GM19395 (cell line): ENCODE data around the gene TCOF1.

Source experiments
- ATAC-seq: cut with Tn5 transposase; IDR thresholded peaks from one replicate; pipeline ENCODE4 v1.9.1; 2021; ENCODE audit warnings: mild to moderate bottlenecking, moderate library complexity; ENCODE audit not compliant: unreplicated experiment

The TCOF1 gene

GRCh38 chr5:150401376-150402228, 44.1 kb downstream of the TCOF1 start:
- no peak for ATAC-seq

DNA sequence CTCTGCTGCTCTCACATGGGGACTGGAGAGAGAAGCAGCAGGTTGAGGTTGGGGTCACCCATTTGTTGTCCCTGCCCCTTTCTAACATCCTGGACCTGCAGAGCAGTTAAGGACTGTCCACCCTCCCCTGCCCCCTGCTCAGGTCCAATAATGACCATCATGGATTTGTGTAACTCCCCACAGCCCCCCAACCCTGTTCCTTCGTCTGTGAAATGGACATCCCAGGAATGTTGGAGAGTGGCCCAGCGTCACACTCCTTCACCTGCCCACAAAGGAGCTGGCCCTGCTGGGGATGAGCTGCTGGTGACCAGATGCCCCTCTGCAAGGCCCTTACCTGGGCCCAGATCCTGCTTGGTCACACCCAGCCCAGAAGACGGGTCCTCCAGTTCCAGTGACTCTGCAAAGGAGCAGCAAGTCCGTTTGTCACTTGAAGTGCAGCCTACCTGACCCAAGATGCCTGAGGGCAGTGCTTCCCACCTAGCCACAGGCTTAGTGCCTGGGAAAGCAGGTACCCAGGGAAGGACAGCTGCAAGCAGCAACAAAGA, 44.8 kb downstream of the TCOF1 start:
- ATAC-seq = no peak

DNA sequence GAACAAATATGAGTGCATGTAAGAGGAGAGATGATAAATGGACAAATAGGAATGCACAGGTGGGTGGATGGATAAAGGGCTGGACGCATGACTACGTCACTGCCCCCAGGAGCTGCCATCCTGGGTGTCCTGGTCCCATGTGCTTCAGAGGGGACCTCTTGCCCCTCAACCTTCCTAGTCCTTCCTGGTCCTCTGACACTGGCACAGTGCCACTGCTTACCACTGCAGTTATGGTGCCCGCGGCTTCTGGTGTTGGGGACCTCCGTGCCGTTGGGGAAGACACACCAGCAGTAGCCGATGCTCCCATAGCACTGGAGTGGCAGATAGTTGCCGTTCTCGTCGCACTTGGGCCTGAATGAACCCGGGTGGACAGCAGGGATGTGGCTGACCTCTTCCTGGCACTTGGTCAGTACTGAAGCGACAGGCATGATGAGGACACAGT, 45.4 kb downstream of the TCOF1 start:
- ATAC-seq = no peak

- no peak for ATAC-seq
These were observed 46.6 kb downstream of the TCOF1 start for GRCh38 chr5:150404121-150404520.

GRCh38 chr5:150404535-150404934, 47.0 kb downstream of the TCOF1 start:
- no peak for ATAC-seq

DNA sequence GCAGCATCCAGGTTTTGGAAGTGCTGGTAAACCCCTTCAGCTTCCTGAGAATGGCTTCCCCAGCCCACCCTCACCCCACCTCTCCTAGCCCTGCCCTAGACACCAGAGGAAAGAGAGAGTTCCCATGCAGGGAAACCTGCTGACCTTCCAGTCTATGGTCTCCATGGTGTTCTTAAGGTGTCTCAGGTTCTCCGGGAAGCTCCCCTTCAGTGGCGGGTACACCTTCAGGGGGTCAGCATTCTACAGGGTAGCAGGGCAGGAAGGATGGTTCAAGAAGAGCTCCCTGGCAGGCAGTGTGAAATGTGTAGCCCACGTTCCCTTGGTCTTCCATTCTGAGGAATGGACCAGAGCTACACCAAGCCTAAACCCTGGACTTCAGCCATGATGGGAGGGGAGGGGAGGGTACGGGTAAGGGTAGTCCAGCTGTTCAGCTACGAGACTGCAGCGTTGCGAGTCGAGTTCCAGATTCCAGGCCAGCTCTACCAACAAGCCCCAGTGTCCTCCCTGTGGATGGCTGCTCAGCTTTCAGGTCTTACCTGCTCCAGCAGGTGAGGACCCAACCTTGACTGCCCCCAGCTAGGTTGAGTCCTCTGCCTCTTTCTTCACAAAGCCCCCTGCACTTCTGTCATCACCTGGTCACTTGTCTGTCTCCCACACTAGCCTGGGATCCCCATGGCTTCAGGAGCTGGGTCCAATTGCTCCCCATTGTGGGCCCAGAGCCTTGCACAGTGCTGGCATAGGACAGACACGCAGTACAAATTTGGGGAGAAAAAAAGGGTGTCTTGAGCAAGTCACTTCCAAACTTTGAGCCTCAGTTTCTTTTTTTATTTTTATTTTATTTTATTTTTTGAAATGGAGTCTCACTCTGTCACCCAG, 47.7 kb downstream of the TCOF1 start:
- ATAC-seq = no peak

GRCh38 chr5:150406103-150406722, 48.7 kb downstream of the TCOF1 start:
- ATAC-seq = no peak

GRCh38 chr5:150406723-150407095, 49.2 kb downstream of the TCOF1 start:
- ATAC-seq = no peak

- no peak for ATAC-seq
These were observed 49.7 kb downstream of the TCOF1 start for GRCh38 chr5:150407096-150407720.

- no peak for ATAC-seq
These were observed 50.9 kb downstream of the TCOF1 start for GRCh38 chr5:150408231-150408943.

DNA sequence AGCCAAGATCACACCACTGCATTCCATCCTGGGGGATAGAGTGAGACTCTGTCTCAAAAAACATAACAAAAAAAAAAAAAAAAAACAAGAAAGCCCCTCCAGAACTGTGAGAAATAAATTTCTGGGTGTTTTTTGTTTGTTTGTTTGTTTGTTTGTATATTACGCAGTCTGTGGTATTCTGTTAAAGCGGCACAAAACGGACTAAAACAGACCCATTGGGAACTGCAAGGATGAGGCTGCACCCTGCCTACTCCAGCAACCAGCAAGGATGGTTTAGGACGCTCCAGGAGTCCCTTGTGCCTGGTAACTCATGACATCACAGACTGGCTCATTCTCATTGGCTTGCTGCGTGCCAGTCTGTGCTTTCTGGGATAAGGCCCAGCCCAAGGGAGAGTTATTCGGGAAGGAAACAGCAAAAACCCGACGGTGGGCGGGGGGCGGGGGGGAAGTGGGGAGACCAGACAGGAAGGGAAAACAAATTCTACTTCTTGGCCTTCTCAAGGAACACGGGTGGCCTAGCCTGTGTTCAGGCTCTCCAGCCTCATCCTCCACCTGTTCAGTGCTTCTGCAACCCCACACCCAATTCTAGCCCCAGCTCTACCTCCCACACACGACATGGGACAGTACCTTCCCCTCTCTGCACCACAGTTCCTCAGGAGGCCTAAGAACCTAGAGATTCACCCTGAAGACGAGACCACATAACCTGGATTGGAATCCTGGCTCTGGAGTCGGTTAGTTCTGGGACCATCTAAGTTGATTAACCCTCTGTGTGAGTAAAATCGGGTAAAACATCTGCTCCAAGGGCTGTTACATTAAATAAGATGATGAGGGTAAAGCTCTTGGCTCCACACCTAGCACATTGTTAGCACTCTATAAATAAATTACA, 52.4 kb downstream of the TCOF1 start:
- peak; percentile 30 for ATAC-seq

GRCh38 chr5:150410524-150411244, 53.2 kb downstream of the TCOF1 start:
- ATAC-seq = no peak

DNA sequence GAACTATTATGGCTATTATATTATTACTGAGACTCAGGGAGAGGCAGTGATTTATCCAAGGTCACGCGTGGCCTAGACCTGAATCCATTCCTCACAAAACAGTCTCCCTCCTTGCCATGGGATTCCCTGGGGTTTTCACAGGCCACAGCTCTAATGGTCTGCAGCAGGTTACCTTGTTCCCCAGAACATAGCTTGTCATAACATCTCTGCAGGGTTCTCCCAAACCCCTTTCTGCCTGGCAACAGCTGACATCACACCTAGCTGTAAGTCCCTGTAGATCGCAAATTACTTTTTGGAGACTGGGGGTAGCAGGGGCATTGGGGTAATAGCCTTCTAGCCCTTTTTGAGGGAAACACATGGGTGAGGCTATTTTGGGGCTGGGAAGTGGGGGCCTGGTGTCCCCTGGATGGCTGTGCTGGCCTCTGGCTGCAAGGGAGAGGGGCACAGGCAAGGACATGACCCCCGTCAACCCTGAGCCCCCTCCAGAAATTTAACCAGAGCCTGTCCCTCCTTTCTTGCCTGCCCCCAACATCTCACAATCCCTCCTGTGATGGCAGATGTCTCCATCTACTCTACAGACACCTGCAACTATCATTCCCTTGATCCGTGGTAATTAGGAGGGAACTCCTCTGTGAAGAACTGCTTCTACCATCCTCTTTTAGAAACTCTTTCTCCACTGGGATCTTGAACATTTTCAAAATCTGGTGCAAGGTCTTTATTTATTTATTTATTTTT, 53.9 kb downstream of the TCOF1 start:
- ATAC-seq = peak; percentile 19

DNA sequence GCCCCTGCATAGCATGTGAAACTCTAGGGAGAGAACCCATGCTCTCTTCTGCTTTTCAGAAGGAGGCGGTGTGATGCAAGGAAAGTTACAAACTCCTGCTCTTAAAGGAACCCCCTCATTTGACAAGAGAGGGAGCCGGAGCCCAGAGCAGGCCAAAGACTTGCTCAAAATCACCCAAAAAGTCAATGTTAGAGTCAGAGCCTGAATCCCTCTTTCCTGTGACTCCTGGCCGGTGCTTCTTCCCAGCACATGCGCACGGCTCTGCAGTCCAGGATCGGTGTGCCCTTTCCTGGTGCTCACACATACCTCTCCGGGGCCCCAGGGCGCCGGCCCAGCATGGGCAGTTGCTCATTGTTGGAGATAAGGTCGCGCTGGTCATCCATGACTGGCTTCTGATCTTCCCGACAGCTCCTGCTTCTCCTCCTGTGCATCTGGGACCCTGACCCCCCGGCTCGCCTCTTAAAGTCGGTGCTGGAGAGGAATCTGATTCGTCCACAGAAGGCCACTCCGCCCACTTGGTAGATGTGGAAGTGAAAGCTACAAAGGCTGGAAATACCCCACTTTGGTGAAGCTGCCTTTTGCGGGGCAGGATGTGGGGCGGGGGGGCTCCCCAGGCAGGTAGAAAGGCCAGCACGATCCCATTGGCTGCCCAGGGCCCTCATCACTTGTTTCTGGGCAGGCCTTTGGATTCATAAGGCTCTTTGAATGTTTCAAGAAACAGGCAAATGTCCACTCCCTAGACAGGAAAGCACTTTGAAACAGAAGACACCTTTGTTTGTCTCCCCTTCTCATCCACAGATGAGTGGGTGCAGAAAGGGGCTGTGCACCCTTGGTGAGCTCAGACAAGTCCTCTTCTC, 55.0 kb downstream of the TCOF1 start, which contains the start of gene CD74:
Gene CD74, minus strand, starts transcription at position 592 of the 857 bp plus-strand sequence. Its CDS starts 161 bp downstream, at position 431.
- ATAC-seq = peak; percentile 79

- no peak for ATAC-seq
These were observed 55.8 kb downstream of the TCOF1 start for GRCh38 chr5:150413176-150413901.
